PC-3 (cell line): ENCODE data around the gene CA9. TPM values are rescaled to one million over a fixed set of nuclear protein-coding genes. Genes with fewer than 3 reads are reported as not detected.

ENCODE experiments used
- ATAC-seq: fragments of 200-7000 bp; cut with Tn5 transposase; 2 replicates; pipeline ENCODE4 v1.9.1; 2020; ENCODE audit warnings: mild to moderate bottlenecking, moderate library complexity
- BruUV-seq: library from RNA; stranded (reverse); fragments of 400-500 nt; replicated peaks from 2 replicates; lab custom pipeline; 2021; lab: Mats Ljungman, UMichigan
- CTCF ChIA-PET: fragments of 300-600 bp; sonication (Branson Sonifier 250); formaldehyde crosslinking; loops from one replicate; lab custom pipeline; 2022; ENCODE audit warnings: antibody characterized with exemption; lab: Charles Lee
- POLR2A ChIA-PET: fragments of 300-600 bp; sonication (Branson Sonifier 250); formaldehyde crosslinking; loops from one replicate; lab custom pipeline; 2022; ENCODE audit warnings: antibody characterized with exemption; ENCODE audit not compliant: unreplicated experiment; lab: Charles Lee
- DNase-seq: peaks from one replicate; pipeline ENCODE4 v3.0.0-alpha.2; 2015
- H2AFZ ChIP-seq: fragments of 300-600 bp; sonication (generic); 2 replicates; pipeline ENCODE4 v1.6.0; 2016; ENCODE audit warnings: antibody characterized with exemption, low read length
- H3F3A ChIP-seq: fragments of 300-600 bp; sonication (generic); one replicate; pipeline ENCODE4 v1.6.0; 2017; ENCODE audit warnings: antibody characterized with exemption, low read length, control low read depth, mild to moderate bottlenecking; ENCODE audit not compliant: unreplicated experiment
- H3K27ac ChIP-seq: fragments of 300-600 bp; sonication (generic); 2 replicates; pipeline ENCODE4 v1.5.1; 2016; ENCODE audit warnings: mild to moderate bottlenecking, low read length
- H3K27me3 ChIP-seq: fragments of 300-600 bp; sonication (generic); 2 replicates; pipeline ENCODE4 v1.6.1; 2016; ENCODE audit warnings: low read length, mixed read lengths
- H3K36me3 ChIP-seq: fragments of 300-600 bp; sonication (generic); 2 replicates; pipeline ENCODE4 v1.6.1; 2016; ENCODE audit warnings: low read depth, mixed run types, low read length, mixed read lengths
- H3K4me1 ChIP-seq: fragments of 300-600 bp; sonication (generic); 2 replicates; pipeline ENCODE4 v1.5.1; 2016; ENCODE audit warnings: low read length; ENCODE audit not compliant: insufficient read depth
- H3K4me2 ChIP-seq: fragments of 300-600 bp; sonication (generic); 2 replicates; pipeline ENCODE4 v1.6.0; 2016; ENCODE audit warnings: low read length
- H3K4me3 ChIP-seq: fragments of 300-600 bp; sonication (generic); 2 replicates; pipeline ENCODE4 v1.5.1; 2016; ENCODE audit warnings: mild to moderate bottlenecking, low read length, mixed read lengths
- H3K79me2 ChIP-seq: fragments of 300-600 bp; sonication (generic); 2 replicates; pipeline ENCODE4 v1.6.1; 2017; ENCODE audit warnings: low read length, mixed read lengths
- H3K9ac ChIP-seq: fragments of 300-600 bp; sonication (generic); 2 replicates; pipeline ENCODE4 v1.6.0; 2016; ENCODE audit warnings: mild to moderate bottlenecking, low read length
- H3K9me2 ChIP-seq: fragments of 300-600 bp; sonication (generic); replicated peaks from 2 replicates; pipeline ENCODE4 v1.6.1; 2016; ENCODE audit warnings: mixed run types, low read length, mixed read lengths
- H3K9me3 ChIP-seq: fragments of 300-600 bp; sonication (generic); 2 replicates; pipeline ENCODE4 v1.6.1; 2016; ENCODE audit warnings: low read length, mixed read lengths
- H4K20me1 ChIP-seq: fragments of 300-600 bp; sonication (generic); 2 replicates; pipeline ENCODE4 v1.6.1; 2016; ENCODE audit warnings: low read length, mixed read lengths
- CTCF ChIP-seq: fragments of 300-600 bp; sonication (generic); conservative IDR thresholded peaks from 2 replicates; pipeline ENCODE4 v1.5.1; 2017; ENCODE audit warnings: antibody characterized with exemption, low read depth, mild to moderate bottlenecking, low read length
- EZH2 ChIP-seq: fragments of 300-600 bp; sonication (generic); IDR thresholded peaks from one replicate; pipeline ENCODE4 v1.6.1; 2017; ENCODE audit warnings: antibody characterized with exemption, mild to moderate bottlenecking, low read length; ENCODE audit not compliant: unreplicated experiment
- EZH2phosphoT487 ChIP-seq: fragments of 300-600 bp; sonication (generic); IDR thresholded peaks from 2 replicates; pipeline ENCODE4 v1.6.1; 2018; ENCODE audit warnings: mild to moderate bottlenecking, antibody characterized with exemption, low read length, borderline replicate concordance
- intact Hi-C: fragments of 100-400 bp; cut with micrococcal nuclease; formaldehyde crosslinking; loops from 2 replicates; pipeline ENCODE4 v1.9.0; 2023
- total RNA-seq: library from RNA; depleted of rRNA; stranded (reverse); fragments of >200 nt; gene quantifications from 2 replicates; pipeline ENCODE4 v1.2.3, GENCODE V29; 2014

CA9 gene
- total RNA-seq, 1 experiment from 2014 or later: 7.7 TPM

- no peak for DNase-seq
- Histone ChIP-seq H2AFZ (no peak overlapping the region; the same call in 1 of the 2 replicates), H3K4me1 (peaks cover 45% of the 10 kb centered on the region), H3K4me3 (peak overlapping the region; percentile 83; the same call in 1 of the 2 replicates), H4K20me1 (no peaks in the 10 kb centered on the region), H3K9me3 (no peaks in the 10 kb centered on the region), H3K9ac (0 out of 2 replicates have a peak overlapping the region, but pooled peaks have one; percentile 85), H3F3A (no peaks in the 10 kb centered on the region), H3K27ac (no peak overlapping the region), H3K9me2 (no peaks in the 10 kb centered on the region), H3K79me2 (no peaks in the 10 kb centered on the region), H3K36me3 (peaks cover 5% of the 10 kb centered on the region), H3K4me2 (no peak overlapping the region; the same call in 1 of the 2 replicates), H3K27me3 (no peaks in the 10 kb centered on the region)
- ChIA-PET CTCF (interaction anchor here (0.7 kb wide), 1 partner anchor 31 kb away, joined by 8 read pairs; no protein-coding TSS in a partner anchor), POLR2A (interaction anchor here (0.6 kb wide), 1 partner anchor 1179 kb away, joined by 5 read pairs; no protein-coding TSS in a partner anchor)
- no peak for ATAC-seq
- no TSS peak for BruUV-seq
- TF ChIP-seq EZH2: no peak
- TF ChIP-seq EZH2phosphoT487: no peak
- no peak for TF ChIP-seq CTCF
- intact Hi-C loops: no loop called here
Observed at GRCh38 chr9:35691757-35692301, 18.1 kb downstream of the CA9 start.

- CTCF ChIA-PET: interaction anchor here (1.2 kb wide), 2 partner anchors 35 to 36 kb away, joined by 3 to 5 read pairs; partner anchors contain the start of genes CREB3 and TLN1
- peaks cover 18% of the 10 kb centered on the region for H3K4me1 ChIP-seq
- intact Hi-C loops: loop anchor here (5.0 kb wide), 1 partner anchor 39 kb away; the partner anchor contains the start of genes CCDC107 and RMRP
- ATAC-seq: peak; percentile 87
- no peaks in the 10 kb centered on the region for H3F3A ChIP-seq
- H3K4me2 ChIP-seq: no peak overlapping the region; the same call in 1 of the 2 replicates
- BruUV-seq: no TSS peak
- no peaks in the 10 kb centered on the region for H3K27me3 ChIP-seq
- TF ChIP-seq EZH2 (no peak), CTCF (no peak), EZH2phosphoT487 (no peak)
- H3K36me3 ChIP-seq: peaks cover 20% of the 10 kb centered on the region
- peak overlapping the region; percentile 73 for H3K27ac ChIP-seq
- no peaks in the 10 kb centered on the region for H3K9me3 ChIP-seq
- H4K20me1 ChIP-seq: no peaks in the 10 kb centered on the region
- no peaks in the 10 kb centered on the region for H3K9me2 ChIP-seq
- peak; percentile 71 for DNase-seq
- H3K4me3 ChIP-seq: no peak overlapping the region
- POLR2A ChIA-PET: interaction anchor here (1.0 kb wide), 1 partner anchor 53 kb away, joined by 3 read pairs; the partner anchor contains the start of genes GBA2 and RGP1
- peak overlapping the region; percentile 35; the same call in 1 of the 2 replicates for H3K9ac ChIP-seq
- H3K79me2 ChIP-seq: no peaks in the 10 kb centered on the region
- no peak overlapping the region for H2AFZ ChIP-seq
Observed at GRCh38 chr9:35695943-35696401, 22.2 kb downstream of the CA9 start.
